Measurements from ENCODE around the gene DOCK9.
"Not testable (repeated sequence)": the region's sequence is repeated elsewhere in the genome, so short reads cannot be mapped to it uniquely, and the experiment has no call there.

Gene DOCK9

DNA sequence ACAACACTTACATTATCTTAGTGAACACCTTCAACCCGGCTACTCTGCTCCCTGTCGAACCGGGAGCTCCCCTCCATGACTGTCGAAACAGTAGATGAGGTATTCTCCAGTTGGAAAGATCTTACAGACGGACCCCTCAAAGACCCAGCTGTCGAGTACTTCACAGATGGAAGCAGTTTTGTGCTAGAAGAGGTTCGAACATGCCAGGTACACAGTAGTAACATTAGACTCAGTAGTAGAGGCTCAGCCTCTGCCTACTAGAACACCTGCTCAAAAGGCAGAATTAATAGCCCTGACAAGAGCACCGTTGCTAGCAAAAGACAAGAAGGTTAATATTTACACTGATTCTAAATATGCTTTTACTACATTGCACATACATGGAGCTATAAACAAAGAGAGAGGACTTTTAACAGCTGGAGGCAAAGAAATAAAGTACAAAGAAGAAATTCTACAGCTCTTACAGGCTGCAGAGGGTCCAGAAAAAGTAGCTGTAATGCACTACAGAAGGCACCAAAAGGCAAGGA, 211.8 kb downstream of the DOCK9 start:
- Histone ChIP-seq H3K4me1 (ENCODE audit: control insufficient read depth in 1 of 2, insufficient read depth in 2 of 2, low read length in 2 of 2) (peaks cover 5 to 21% of the 10 kb centered on the region in 2 donors), H3K27me3 (ENCODE audit: control insufficient read depth in 1 of 2, insufficient read depth in 2 of 2, low read length in 2 of 2) (peaks cover 0 to 2% of the 10 kb centered on the region in 2 donors), H3K4me3 (ENCODE audit: low read depth in 1 of 2, low read length in 2 of 2) (peak overlapping the region in 1 of 2 donors; percentile 16), H3K9me3 (ENCODE audit: control insufficient read depth in 1 of 2, low read length in 2 of 2) (no peaks in the 10 kb centered on the region), H3K27ac (ENCODE audit: low read depth, low read length) (no peak overlapping the region), H3K36me3 (ENCODE audit: control insufficient read depth in 1 of 2, insufficient read depth in 2 of 2, low read length in 2 of 2) (no peaks in the 10 kb centered on the region), H3K9ac (ENCODE audit: low read depth in 1 of 2, low read length in 2 of 2) (no peak overlapping the region)

DNA sequence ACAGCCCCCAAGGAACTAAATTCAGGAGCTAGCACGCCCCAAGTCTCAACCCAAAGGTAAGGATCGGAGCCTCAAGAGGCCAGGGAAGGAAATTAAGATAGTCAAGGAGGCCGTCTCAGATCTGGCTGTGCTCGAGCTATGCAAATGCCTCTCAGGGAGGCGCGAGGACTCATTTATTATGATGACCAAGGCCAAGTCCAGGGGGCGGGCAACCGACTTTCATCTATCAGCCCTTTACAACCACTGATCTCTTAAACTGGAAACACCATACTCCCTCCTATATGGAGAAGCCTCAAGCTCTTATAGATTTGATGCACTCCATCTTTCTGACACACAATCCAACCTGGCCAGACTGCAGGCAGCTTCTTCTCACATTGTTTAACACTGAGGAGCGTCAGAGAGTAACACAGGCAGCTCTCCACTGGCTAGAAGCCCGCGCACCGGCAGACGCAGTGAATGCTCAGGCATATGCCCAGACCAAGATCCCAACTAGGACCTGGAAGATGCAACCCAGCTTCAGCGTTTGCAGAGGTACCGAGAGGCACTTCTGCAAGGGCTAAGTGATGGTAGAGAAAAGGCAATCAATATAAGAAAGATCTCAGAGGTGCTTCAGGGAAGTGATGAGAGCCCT, 215.8 kb downstream of the DOCK9 start:
- peaks cover 5 to 21% of the 10 kb centered on the region in 2 donors for H3K4me1 ChIP-seq (ENCODE audit: control insufficient read depth in 1 of 2, insufficient read depth in 2 of 2, low read length in 2 of 2)

DNA sequence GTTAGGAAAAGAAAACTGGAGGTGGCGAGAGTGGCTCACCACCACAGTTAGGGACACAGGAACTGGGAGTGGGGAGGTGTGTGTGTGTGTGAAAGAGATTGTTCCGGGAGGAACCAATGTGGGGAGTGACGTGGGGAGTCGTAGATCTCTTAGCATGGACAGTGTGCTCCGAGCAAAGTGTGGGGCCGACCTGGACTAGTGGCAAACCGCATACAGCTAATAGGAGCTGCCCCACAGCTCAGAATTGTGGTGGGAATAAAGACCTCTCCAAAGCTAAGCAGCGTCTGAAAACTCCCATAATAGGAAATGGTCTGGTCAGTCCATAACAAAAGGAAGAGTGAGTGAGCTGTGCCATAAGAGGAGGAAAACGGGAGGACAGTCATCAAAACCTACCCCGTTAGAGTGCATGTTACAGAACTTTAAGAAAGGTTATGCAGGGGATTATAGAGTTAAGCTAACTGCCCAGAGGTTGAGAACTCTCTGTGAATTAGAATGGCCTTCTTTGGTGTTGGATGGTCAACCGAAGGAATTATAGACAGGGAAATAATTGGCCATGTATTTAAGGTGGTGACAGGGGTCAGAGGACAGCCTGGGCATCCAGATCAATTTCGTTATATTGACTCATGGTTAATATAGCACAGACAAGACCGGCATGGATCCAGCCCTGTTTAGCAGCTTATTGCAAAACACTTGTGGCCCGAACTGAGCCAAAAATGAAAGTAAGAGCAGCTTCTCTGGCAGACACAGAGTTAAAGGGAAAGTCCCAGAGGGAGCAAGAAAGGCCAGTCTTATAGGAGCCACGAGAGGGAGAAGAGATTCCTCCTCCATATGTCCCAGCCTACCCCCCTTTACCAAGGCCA, 216.5 kb downstream of the DOCK9 start:
- peaks cover 5 to 21% of the 10 kb centered on the region in 2 donors for H3K4me1 ChIP-seq (ENCODE audit: control insufficient read depth in 1 of 2, insufficient read depth in 2 of 2, low read length in 2 of 2)

More for the DNA sequence above, 215.8 kb downstream of the DOCK9 start:
- peak overlapping the region in 1 of 2 donors; percentile 15 for H3K9ac ChIP-seq (ENCODE audit: low read depth in 1 of 2, low read length in 2 of 2)
- peaks cover 0 to 2% of the 10 kb centered on the region in 2 donors for H3K27me3 ChIP-seq (ENCODE audit: control insufficient read depth in 1 of 2, insufficient read depth in 2 of 2, low read length in 2 of 2)
- H3K9me3 ChIP-seq (ENCODE audit: control insufficient read depth in 1 of 2, low read length in 2 of 2), result no peaks in the 10 kb centered on the region
- H3K27ac ChIP-seq (ENCODE audit: low read depth, low read length), result no peak overlapping the region
- peak overlapping the region; percentile 56 to 73 for H3K4me3 ChIP-seq (ENCODE audit: low read depth in 1 of 2, low read length in 2 of 2)
- no peaks in the 10 kb centered on the region for H3K36me3 ChIP-seq (ENCODE audit: control insufficient read depth in 1 of 2, insufficient read depth in 2 of 2, low read length in 2 of 2)

GRCh38 chr13:98755729-98756128, 222.1 kb downstream of the DOCK9 start:
- Histone ChIP-seq H3K4me1 (ENCODE audit: control insufficient read depth in 1 of 2, insufficient read depth in 2 of 2, low read length in 2 of 2) (peaks cover 0 to 8% of the 10 kb centered on the region in 2 donors), H3K9me3 (ENCODE audit: control insufficient read depth in 1 of 2, low read length in 2 of 2) (no peaks in the 10 kb centered on the region), H3K27me3 (ENCODE audit: control insufficient read depth in 1 of 2, insufficient read depth in 2 of 2, low read length in 2 of 2) (peaks cover 15% of the 10 kb centered on the region in 2 donors), H3K9ac (ENCODE audit: low read depth in 1 of 2, low read length in 2 of 2) (no peak overlapping the region), H3K27ac (ENCODE audit: low read depth, low read length) (no peak overlapping the region), H3K36me3 (ENCODE audit: control insufficient read depth in 1 of 2, insufficient read depth in 2 of 2, low read length in 2 of 2) (no peaks in the 10 kb centered on the region), H3K4me3 (ENCODE audit: low read depth in 1 of 2, low read length in 2 of 2) (no peak overlapping the region)

More for the DNA sequence above, 216.5 kb downstream of the DOCK9 start:
- no peak overlapping the region for H3K27ac ChIP-seq (ENCODE audit: low read depth, low read length)
- no peaks in the 10 kb centered on the region for H3K36me3 ChIP-seq (ENCODE audit: control insufficient read depth in 1 of 2, insufficient read depth in 2 of 2, low read length in 2 of 2)
- no peaks in the 10 kb centered on the region for H3K9me3 ChIP-seq (ENCODE audit: control insufficient read depth in 1 of 2, low read length in 2 of 2)
- H3K9ac ChIP-seq (ENCODE audit: low read depth in 1 of 2, low read length in 2 of 2), result peak overlapping the region in 1 of 2 donors; percentile 15
- H3K4me3 ChIP-seq (ENCODE audit: low read depth in 1 of 2, low read length in 2 of 2), result peak overlapping the region; percentile 56 to 73
- H3K27me3 ChIP-seq (ENCODE audit: control insufficient read depth in 1 of 2, insufficient read depth in 2 of 2, low read length in 2 of 2), result no peaks in the 10 kb centered on the region

- H3K36me3 ChIP-seq (ENCODE audit: control insufficient read depth in 1 of 2, insufficient read depth in 2 of 2, low read length in 2 of 2), result no peaks in the 10 kb centered on the region
- H3K4me1 ChIP-seq (ENCODE audit: control insufficient read depth in 1 of 2, insufficient read depth in 2 of 2, low read length in 2 of 2), result peaks cover 0 to 8% of the 10 kb centered on the region in 2 donors
- no peaks in the 10 kb centered on the region for H3K9me3 ChIP-seq (ENCODE audit: control insufficient read depth in 1 of 2, low read length in 2 of 2)
- no peak overlapping the region for H3K27ac ChIP-seq (ENCODE audit: low read depth, low read length)
- no peak overlapping the region for H3K9ac ChIP-seq (ENCODE audit: low read depth in 1 of 2, low read length in 2 of 2)
- peaks cover 15% of the 10 kb centered on the region in 2 donors for H3K27me3 ChIP-seq (ENCODE audit: control insufficient read depth in 1 of 2, insufficient read depth in 2 of 2, low read length in 2 of 2)
- no peak overlapping the region for H3K4me3 ChIP-seq (ENCODE audit: low read depth in 1 of 2, low read length in 2 of 2)
Measured at GRCh38 chr13:98755116-98755515, 222.7 kb downstream of the DOCK9 start.

DNA sequence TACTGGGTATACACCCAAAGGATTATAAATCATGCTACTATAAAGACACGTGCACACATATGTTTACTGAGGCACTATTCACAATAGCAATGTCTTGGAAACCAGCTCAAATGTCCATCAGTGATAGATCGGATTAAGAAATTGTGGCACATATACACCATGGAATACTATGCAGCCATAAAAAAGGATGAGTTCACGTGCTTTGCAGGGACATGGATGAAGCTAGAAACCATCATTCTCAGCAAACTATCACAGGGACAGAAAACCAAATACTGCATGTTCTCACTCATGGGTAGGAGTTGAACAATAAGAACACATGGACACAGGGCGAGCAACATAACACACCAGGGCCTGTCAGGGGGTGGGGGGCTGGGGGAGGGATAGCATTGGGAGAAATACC, 223.4 kb downstream of the DOCK9 start:
- peaks cover 15% of the 10 kb centered on the region in 2 donors for H3K27me3 ChIP-seq (ENCODE audit: control insufficient read depth in 1 of 2, insufficient read depth in 2 of 2, low read length in 2 of 2)
- H3K9ac ChIP-seq (ENCODE audit: low read depth in 1 of 2, low read length in 2 of 2); H3K9me3 ChIP-seq (ENCODE audit: control insufficient read depth in 1 of 2, low read length in 2 of 2); H3K36me3 ChIP-seq (ENCODE audit: control insufficient read depth in 1 of 2, insufficient read depth in 2 of 2, low read length in 2 of 2); H3K27ac ChIP-seq (ENCODE audit: low read depth, low read length); H3K4me1 ChIP-seq (ENCODE audit: control insufficient read depth in 1 of 2, insufficient read depth in 2 of 2, low read length in 2 of 2); H3K4me3 ChIP-seq (ENCODE audit: low read depth in 1 of 2, low read length in 2 of 2): not testable (repeated sequence)

GRCh38 chr13:98752467-98753290, 225.2 kb downstream of the DOCK9 start, which contains the start of gene SLC15A1:
SLC15A1 (minus strand) TSS chr13:98752672; CDS start chr13:98752598, 74 bp downstream.
- peak within 1 kb of the TSS; percentile 70 for H3K27ac ChIP-seq (ENCODE audit: low read depth, low read length)

GRCh38 chr13:98751861-98752466, 225.9 kb downstream of the DOCK9 start:
- peaks cover 0 to 8% of the 10 kb centered on the region in 2 donors for H3K4me1 ChIP-seq (ENCODE audit: control insufficient read depth in 1 of 2, insufficient read depth in 2 of 2, low read length in 2 of 2)
- H3K27ac ChIP-seq (ENCODE audit: low read depth, low read length), result peak overlapping the region; percentile 70
- H3K9ac ChIP-seq (ENCODE audit: low read depth in 1 of 2, low read length in 2 of 2), result peak overlapping the region; percentile 60 to 63
- H3K36me3 ChIP-seq (ENCODE audit: control insufficient read depth in 1 of 2, insufficient read depth in 2 of 2, low read length in 2 of 2), result no peaks in the 10 kb centered on the region
- H3K27me3 ChIP-seq (ENCODE audit: control insufficient read depth in 1 of 2, insufficient read depth in 2 of 2, low read length in 2 of 2), result peaks cover 15 to 18% of the 10 kb centered on the region in 2 donors
- no peaks in the 10 kb centered on the region for H3K9me3 ChIP-seq (ENCODE audit: control insufficient read depth in 1 of 2, low read length in 2 of 2)
- H3K4me3 ChIP-seq (ENCODE audit: low read depth in 1 of 2, low read length in 2 of 2), result peak overlapping the region; percentile 63 to 75

More at GRCh38 chr13:98752467-98753290, 225.2 kb downstream of the DOCK9 start, which contains the start of gene SLC15A1:
- peaks cover 15 to 18% of the 10 kb centered on the region in 2 donors for H3K27me3 ChIP-seq (ENCODE audit: control insufficient read depth in 1 of 2, insufficient read depth in 2 of 2, low read length in 2 of 2)
- H3K4me3 ChIP-seq (ENCODE audit: low read depth in 1 of 2, low read length in 2 of 2), result peak within 1 kb of the TSS; percentile 63 to 75
- H3K9ac ChIP-seq (ENCODE audit: low read depth in 1 of 2, low read length in 2 of 2), result peak within 1 kb of the TSS; percentile 60 to 63
- no peaks in the 10 kb centered on the region for H3K36me3 ChIP-seq (ENCODE audit: control insufficient read depth in 1 of 2, insufficient read depth in 2 of 2, low read length in 2 of 2)
- no peaks in the 10 kb centered on the region for H3K9me3 ChIP-seq (ENCODE audit: control insufficient read depth in 1 of 2, low read length in 2 of 2)
- H3K4me1 ChIP-seq (ENCODE audit: control insufficient read depth in 1 of 2, insufficient read depth in 2 of 2, low read length in 2 of 2), result peaks cover 0 to 8% of the 10 kb centered on the region in 2 donors

GRCh38 chr13:98751367-98751782, 226.5 kb downstream of the DOCK9 start:
- Histone ChIP-seq H3K4me3 (ENCODE audit: low read depth in 1 of 2, low read length in 2 of 2) (peak overlapping the region; percentile 63 to 75), H3K27me3 (ENCODE audit: control insufficient read depth in 1 of 2, insufficient read depth in 2 of 2, low read length in 2 of 2) (peaks cover 15 to 18% of the 10 kb centered on the region in 2 donors), H3K9me3 (ENCODE audit: control insufficient read depth in 1 of 2, low read length in 2 of 2) (no peaks in the 10 kb centered on the region), H3K36me3 (ENCODE audit: control insufficient read depth in 1 of 2, insufficient read depth in 2 of 2, low read length in 2 of 2) (no peaks in the 10 kb centered on the region), H3K27ac (ENCODE audit: low read depth, low read length) (no peak overlapping the region), H3K9ac (ENCODE audit: low read depth in 1 of 2, low read length in 2 of 2) (peak overlapping the region; percentile 60 to 63), H3K4me1 (ENCODE audit: control insufficient read depth in 1 of 2, insufficient read depth in 2 of 2, low read length in 2 of 2) (peaks cover 0 to 8% of the 10 kb centered on the region in 2 donors)

All from duodenal mucosa (tissue), 2 donors.